Lung (tissue), 12 donors: ENCODE data around the gene DIDO1. TPM values are rescaled to one million over a fixed set of nuclear protein-coding genes. Genes with fewer than 3 reads are reported as not detected.

ENCODE experiments used
- ATAC-seq: fragments of 200-7000 bp; cut with Tn5 transposase; one replicate; pipeline ENCODE4 v1.9.1; 2020; ENCODE audit warnings: moderate number of reproducible peaks; ENCODE audit not compliant: insufficient read depth, low FRiP score
- DNase-seq, 3 donors: peaks; one replicate each; pipeline ENCODE4 v3.0.0-alpha.2; 2013 to 2017
- H3K27ac ChIP-seq, 2 donors: one replicate each; pipeline ENCODE4 v1.5.1; 2013; ENCODE audit warnings: mild to moderate bottlenecking in 2 of 2, moderate library complexity in 2 of 2, control low read depth in 1 of 2, inconsistent platforms in 1 of 2, low read depth in 1 of 2, low read length in 1 of 2
- H3K27me3 ChIP-seq, 3 donors: one replicate each; pipeline ENCODE4 v1.5.1; 2013; ENCODE audit warnings: low read length in 2 of 3; ENCODE audit not compliant: control insufficient read depth in 3 of 3, insufficient read depth in 3 of 3
- H3K36me3 ChIP-seq, 4 donors: one replicate each; pipeline ENCODE4 v1.5.1; 2013; ENCODE audit warnings: low read length in 4 of 4, mild to moderate bottlenecking in 1 of 4, moderate library complexity in 1 of 4; ENCODE audit not compliant: control insufficient read depth in 4 of 4, insufficient read depth in 4 of 4
- H3K4me1 ChIP-seq, 5 donors: one replicate each; pipeline ENCODE4 v1.5.1; 2013; ENCODE audit warnings: low read length in 5 of 5, mild to moderate bottlenecking in 2 of 5, moderate library complexity in 1 of 5; ENCODE audit not compliant: control insufficient read depth in 5 of 5, insufficient read depth in 5 of 5
- H3K4me3 ChIP-seq: one replicate; pipeline ENCODE4 v1.5.1; 2013; ENCODE audit warnings: mild to moderate bottlenecking, control low read depth, moderate library complexity
- H3K9ac ChIP-seq, 2 donors: one replicate each; pipeline ENCODE4 v1.5.1; 2013; ENCODE audit warnings: low read length in 2 of 2, control low read depth in 1 of 2; ENCODE audit not compliant: insufficient read depth in 1 of 2
- H3K9me3 ChIP-seq, 4 donors: one replicate each; pipeline ENCODE4 v1.5.1; 2013; ENCODE audit warnings: low read length in 3 of 4, mild to moderate bottlenecking in 1 of 4, moderate library complexity in 1 of 4; ENCODE audit not compliant: control insufficient read depth in 4 of 4, insufficient read depth in 3 of 4
- WGBS, 2 donors: extraction: QIAGEN DNeasy Blood & Tissue Kit; methylation state at CpG; one replicate each; pipeline ENCODE4 v1.1.7; 2013; 5-methylcytosine and 5-hydroxymethylcytosine counted together
- polyA plus RNA-seq, 2 donors: library from polyadenylated mRNA; stranded (reverse); fragments of 200-250 nt; gene quantifications; one replicate each; pipeline ENCODE4 v1.2.1, GENCODE V29; 2013
- total RNA-seq, 2 donors: library from RNA; depleted of rRNA in 1 of 2; stranded (reverse); fragments of >200 nt in 1 of 2; gene quantifications; one replicate each; pipeline ENCODE4 v1.2.1, GENCODE V29; 2014 to 2021
- TF ChIP-seq, protein P1 (sequence below): IDR thresholded peaks from 2 replicates; pipeline ENCODE4 v1.5.1; 2012; ENCODE audit warnings: mild to moderate bottlenecking; ENCODE audit errors: control extremely low read depth, extremely low read depth
- donor health status: control.
- donor health status: control.
- donor health status: Bipolar disorder and iron deficiency.
- donor health status: healthy.
- donor health status: DM: yes; HTN: yes; CAD: no.

The DIDO1 gene
- total and polyA plus RNA-seq, 4 donors: 19.6 to 71.2 (median 35.8) TPM

GRCh38 chr20:62946918-62947317 lies 20.6 kb upstream of the DIDO1 start:
- H3K36me3 ChIP-seq: peaks cover 16 to 60% (median 38%) of the 10 kb centered on the region in 4 donors

GRCh38 chr20:62945771-62946339 lies 19.6 kb upstream of the DIDO1 start:
- no peak overlapping the region for H3K4me3 ChIP-seq
- H3K36me3 ChIP-seq: peaks cover 16 to 67% (median 40%) of the 10 kb centered on the region in 4 donors
- no peak overlapping the region for H3K27ac ChIP-seq
- no peak overlapping the region for H3K9ac ChIP-seq
- peaks cover 0 to 2% (median 0%) of the 10 kb centered on the region in 4 donors for H3K9me3 ChIP-seq
- H3K27me3 ChIP-seq: no peaks in the 10 kb centered on the region
- peaks cover 0 to 10% (median 0%) of the 10 kb centered on the region in 5 donors for H3K4me1 ChIP-seq
- ATAC-seq: no peak
- TF ChIP-seq, protein P1, sequence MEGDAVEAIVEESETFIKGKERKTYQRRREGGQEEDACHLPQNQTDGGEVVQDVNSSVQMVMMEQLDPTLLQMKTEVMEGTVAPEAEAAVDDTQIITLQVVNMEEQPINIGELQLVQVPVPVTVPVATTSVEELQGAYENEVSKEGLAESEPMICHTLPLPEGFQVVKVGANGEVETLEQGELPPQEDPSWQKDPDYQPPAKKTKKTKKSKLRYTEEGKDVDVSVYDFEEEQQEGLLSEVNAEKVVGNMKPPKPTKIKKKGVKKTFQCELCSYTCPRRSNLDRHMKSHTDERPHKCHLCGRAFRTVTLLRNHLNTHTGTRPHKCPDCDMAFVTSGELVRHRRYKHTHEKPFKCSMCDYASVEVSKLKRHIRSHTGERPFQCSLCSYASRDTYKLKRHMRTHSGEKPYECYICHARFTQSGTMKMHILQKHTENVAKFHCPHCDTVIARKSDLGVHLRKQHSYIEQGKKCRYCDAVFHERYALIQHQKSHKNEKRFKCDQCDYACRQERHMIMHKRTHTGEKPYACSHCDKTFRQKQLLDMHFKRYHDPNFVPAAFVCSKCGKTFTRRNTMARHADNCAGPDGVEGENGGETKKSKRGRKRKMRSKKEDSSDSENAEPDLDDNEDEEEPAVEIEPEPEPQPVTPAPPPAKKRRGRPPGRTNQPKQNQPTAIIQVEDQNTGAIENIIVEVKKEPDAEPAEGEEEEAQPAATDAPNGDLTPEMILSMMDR: no peak
- WGBS, 2 donors: 94 to 96% methylated on average over 25 of the region's 25 CpGs
- no peak for DNase-seq

More at GRCh38 chr20:62946918-62947317, 20.6 kb upstream of the DIDO1 start:
- Histone ChIP-seq H3K9ac (no peak overlapping the region), H3K9me3 (peaks cover 0 to 2% (median 0%) of the 10 kb centered on the region in 4 donors), H3K4me1 (peaks cover 0 to 10% (median 0%) of the 10 kb centered on the region in 5 donors), H3K4me3 (no peak overlapping the region), H3K27me3 (no peaks in the 10 kb centered on the region), H3K27ac (no peak overlapping the region)
- no peak for DNase-seq
- ATAC-seq: no peak
- WGBS, 2 donors: 80 to 83% methylated on average over 10 of the region's 10 CpGs
- TF ChIP-seq, protein P1: no peak

DNA sequence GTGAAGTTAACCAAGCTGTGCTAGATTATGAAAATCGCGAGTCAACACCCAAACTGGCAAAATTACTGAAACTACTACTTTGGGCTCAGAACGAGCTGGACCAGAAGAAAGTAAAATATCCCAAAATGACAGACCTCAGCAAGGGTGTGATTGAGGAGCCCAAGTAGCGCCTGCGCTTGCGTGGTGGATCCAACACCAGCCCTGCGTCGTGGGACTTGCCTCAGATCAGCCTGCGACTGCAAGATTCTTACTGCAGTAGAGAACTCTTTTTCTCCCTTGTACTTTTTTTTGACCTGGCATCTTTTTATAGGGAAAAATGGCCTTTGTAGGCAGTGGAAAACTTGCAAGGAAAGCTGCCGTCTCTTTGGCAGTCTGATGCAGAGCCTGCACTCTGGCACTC lies 18.4 kb upstream of the DIDO1 start:
- ATAC-seq: no peak
- TF ChIP-seq, protein P1: no peak
- 94 to 96% methylated on average over 10 of the region's 10 CpGs for WGBS, 2 donors
- no peak overlapping the region for H3K9ac ChIP-seq
- no peak overlapping the region for H3K4me3 ChIP-seq
- no peak for DNase-seq
- H3K27ac ChIP-seq: no peak overlapping the region
- no peaks in the 10 kb centered on the region for H3K27me3 ChIP-seq
- peaks cover 0 to 2% (median 0%) of the 10 kb centered on the region in 4 donors for H3K9me3 ChIP-seq
- H3K4me1 ChIP-seq: peaks cover 0 to 12% (median 2%) of the 10 kb centered on the region in 5 donors
- peaks cover 16 to 61% (median 36%) of the 10 kb centered on the region in 4 donors for H3K36me3 ChIP-seq
